Left kidney (tissue), 8 donors: ENCODE data around the gene FSTL4. TPM values are rescaled to one million over a fixed set of nuclear protein-coding genes. Genes with fewer than 3 reads are reported as not detected.

Experiments used
- DNase-seq: peaks from one replicate; pipeline ENCODE4 v3.0.0-alpha.2; 2013
- long read RNA-seq, 8 donors: transcript quantifications; one replicate each; lab custom pipeline, GENCODE V29; 2026
- polyA plus RNA-seq: library from polyadenylated mRNA; unstranded; fragments of 120-200 nt; gene quantifications from one replicate; pipeline ENCODE4 v1.2.1, GENCODE V29; 2013; ENCODE audit not compliant: insufficient read length

Gene FSTL4
- polyA plus RNA-seq: 0.91 TPM
- long read RNA-seq, donor 1, full-length matches to known transcripts: 1 of 1 reads
- long read RNA-seq, donor 1, partial matches to known transcripts: 0 of 1 reads
- long read RNA-seq, donor 1, other reads (novel, unspliced or antisense): 0 of 1 reads
- long read RNA-seq, donor 2: 0 reads
- long read RNA-seq, donor 3: 0 reads
- long read RNA-seq, donor 4: 0 reads
- long read RNA-seq, donor 5: 0 reads
- long read RNA-seq, donor 6: 0 reads
- long read RNA-seq, donor 7: 0 reads
- long read RNA-seq, donor 8: 0 reads

- DNase-seq: peak; percentile 27
These were observed at the start of gene FSTL4 for GRCh38 chr5:133612249-133612860. Gene FSTL4 (minus strand): TSS chr5:133612541.

- DNase-seq: no peak
These were observed 49.0 kb upstream of the FSTL4 start for GRCh38 chr5:133661389-133661788.

GRCh38 chr5:133658327-133658726, 46.0 kb upstream of the FSTL4 start:
- no peak for DNase-seq

- DNase-seq: no peak
These were observed 44.7 kb upstream of the FSTL4 start for GRCh38 chr5:133657036-133657435.

GRCh38 chr5:133655966-133656365, 43.6 kb upstream of the FSTL4 start:
- DNase-seq: no peak

- peak; percentile 12 for DNase-seq
These were observed 41.4 kb upstream of the FSTL4 start for GRCh38 chr5:133653760-133654049.

GRCh38 chr5:133652951-133653759, 40.8 kb upstream of the FSTL4 start:
- DNase-seq: no peak

GRCh38 chr5:133644000-133644865, 31.9 kb upstream of the FSTL4 start:
- no peak for DNase-seq

GRCh38 chr5:133643365-133643764, 31.0 kb upstream of the FSTL4 start:
- DNase-seq: no peak

- DNase-seq: no peak
These were observed 29.9 kb upstream of the FSTL4 start for GRCh38 chr5:133642153-133642722.

GRCh38 chr5:133641683-133642082, 29.3 kb upstream of the FSTL4 start:
- no peak for DNase-seq

GRCh38 chr5:133639850-133640528, 27.6 kb upstream of the FSTL4 start:
- no peak for DNase-seq

- DNase-seq: no peak
These were observed 26.1 kb upstream of the FSTL4 start for GRCh38 chr5:133638436-133638835.

- no peak for DNase-seq
These were observed 24.9 kb upstream of the FSTL4 start for GRCh38 chr5:133637206-133637605.

GRCh38 chr5:133635051-133635450, 22.7 kb upstream of the FSTL4 start:
- no peak for DNase-seq

- DNase-seq: no peak
These were observed 14.8 kb upstream of the FSTL4 start for GRCh38 chr5:133627180-133627579.

GRCh38 chr5:133624316-133624715, 12.0 kb upstream of the FSTL4 start:
- DNase-seq: no peak

- DNase-seq: no peak
These were observed 5.8 kb upstream of the FSTL4 start for GRCh38 chr5:133618141-133618540.

- no peak for DNase-seq
These were observed 1.4 kb upstream of the FSTL4 start for GRCh38 chr5:133613743-133614142.

GRCh38 chr5:133613184-133613583, 843 bp upstream of the FSTL4 start:
- DNase-seq: no peak
